ENCODE data around the gene DLG2. TPM values are rescaled to one million over a fixed set of nuclear protein-coding genes. Genes with fewer than 3 reads are reported as not detected.
"Not testable (repeated sequence)": the region's sequence is repeated elsewhere in the genome, so short reads cannot be mapped to it uniquely, and the experiment has no call there.

Gene DLG2
- total RNA-seq, 1 donor from 2014 or later = 2.1 TPM

DNA sequence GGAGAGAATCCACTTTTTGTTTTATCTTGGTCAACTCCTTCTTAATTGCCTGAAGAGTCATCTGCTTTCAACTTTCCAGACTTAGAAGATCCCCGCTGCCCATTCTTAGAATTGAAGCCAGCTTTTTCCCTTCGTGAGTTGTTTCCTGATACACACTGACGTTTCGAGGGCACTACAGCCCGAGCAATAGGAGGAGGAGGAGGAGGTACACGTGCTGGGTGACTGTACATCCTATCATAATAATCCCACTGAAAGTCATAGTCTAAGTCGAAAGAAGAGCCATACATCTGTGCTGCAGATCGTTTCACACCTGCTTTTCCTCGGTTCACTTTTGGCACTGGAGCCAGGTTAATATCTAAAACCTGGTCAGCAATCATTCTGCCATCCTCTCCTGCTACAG is 606.1 kb downstream of the DLG2 start:
- Mint-ChIP-seq H3K9me3 (peaks cover 11% of the 10 kb centered on the region), H3K4me3 (no peak overlapping the region), H3K27ac (no peak overlapping the region), H3K27me3 (ENCODE audit: insufficient read depth) (no peaks in the 10 kb centered on the region), H3K4me1 (ENCODE audit: low read depth) (no peaks in the 10 kb centered on the region), H3K36me3 (ENCODE audit: low read depth) (no peaks in the 10 kb centered on the region)
- intact Hi-C loops (cut with micrococcal nuclease) = no loop called here
- no peak for DNase-seq (ENCODE audit: low spot score)

GRCh38 chr11:84993386-84993785 is 633.8 kb downstream of the DLG2 start:
- Mint-ChIP-seq H3K4me1 (ENCODE audit: low read depth) (no peaks in the 10 kb centered on the region), H3K4me3 (no peak overlapping the region), H3K27ac (no peak overlapping the region), H3K9me3 (peaks cover 30% of the 10 kb centered on the region), H3K27me3 (ENCODE audit: insufficient read depth) (no peaks in the 10 kb centered on the region), H3K36me3 (ENCODE audit: low read depth) (no peaks in the 10 kb centered on the region)
- intact Hi-C loops (cut with micrococcal nuclease) = no loop called here
- DNase-seq (ENCODE audit: low spot score) = no peak

GRCh38 chr11:84990141-84990540 is 637.0 kb downstream of the DLG2 start:
- no peaks in the 10 kb centered on the region for H3K4me1 Mint-ChIP-seq (ENCODE audit: low read depth)
- no peaks in the 10 kb centered on the region for H3K27me3 Mint-ChIP-seq (ENCODE audit: insufficient read depth)
- intact Hi-C loops (cut with micrococcal nuclease) = no loop called here
- H3K9me3 Mint-ChIP-seq = peaks cover 26% of the 10 kb centered on the region
- no peak for DNase-seq (ENCODE audit: low spot score)
- no peak overlapping the region for H3K4me3 Mint-ChIP-seq
- H3K27ac Mint-ChIP-seq = no peak overlapping the region
- H3K36me3 Mint-ChIP-seq (ENCODE audit: low read depth) = no peaks in the 10 kb centered on the region

- H3K4me1 Mint-ChIP-seq (ENCODE audit: low read depth); DNase-seq (ENCODE audit: low spot score); intact Hi-C loops (cut with micrococcal nuclease); H3K27me3 Mint-ChIP-seq (ENCODE audit: insufficient read depth); H3K4me3 Mint-ChIP-seq; H3K36me3 Mint-ChIP-seq (ENCODE audit: low read depth); H3K27ac Mint-ChIP-seq: not testable (repeated sequence)
- H3K9me3 Mint-ChIP-seq = peaks cover 35% of the 10 kb centered on the region
These were observed 639.4 kb downstream of the DLG2 start for GRCh38 chr11:84987686-84988187.

GRCh38 chr11:84981301-84981700 is 645.8 kb downstream of the DLG2 start:
- H3K9me3 Mint-ChIP-seq = peaks cover 43% of the 10 kb centered on the region
- DNase-seq (ENCODE audit: low spot score) = no peak
- no peak overlapping the region for H3K4me3 Mint-ChIP-seq
- H3K27me3 Mint-ChIP-seq (ENCODE audit: insufficient read depth) = no peaks in the 10 kb centered on the region
- no peak overlapping the region for H3K27ac Mint-ChIP-seq
- no peaks in the 10 kb centered on the region for H3K36me3 Mint-ChIP-seq (ENCODE audit: low read depth)
- intact Hi-C loops (cut with micrococcal nuclease) = no loop called here
- H3K4me1 Mint-ChIP-seq (ENCODE audit: low read depth) = no peaks in the 10 kb centered on the region

DNA sequence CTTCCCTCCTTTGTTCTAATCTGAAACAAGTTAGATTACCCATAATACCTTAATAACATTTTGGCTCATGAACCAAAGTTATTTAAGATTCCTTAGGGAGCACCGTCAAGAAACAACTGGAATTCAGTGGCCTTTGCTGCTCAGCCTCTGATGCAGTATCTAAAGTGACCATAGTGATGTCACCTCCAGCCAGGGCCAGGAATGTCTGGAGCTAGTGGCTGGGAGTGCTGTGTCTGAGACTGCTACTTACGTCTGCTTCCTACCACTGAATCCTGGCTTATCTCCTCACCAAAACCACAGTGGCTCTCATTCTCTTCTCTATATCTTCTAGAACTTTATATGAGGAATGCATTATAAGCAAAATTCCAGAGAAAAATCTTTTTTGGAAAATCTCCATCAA is 658.0 kb downstream of the DLG2 start:
- H3K4me1 Mint-ChIP-seq (ENCODE audit: low read depth) = no peaks in the 10 kb centered on the region
- H3K27ac Mint-ChIP-seq = no peak overlapping the region
- H3K27me3 Mint-ChIP-seq (ENCODE audit: insufficient read depth) = no peaks in the 10 kb centered on the region
- no peak for DNase-seq (ENCODE audit: low spot score)
- intact Hi-C loops (cut with micrococcal nuclease) = no loop called here
- peaks cover 17% of the 10 kb centered on the region for H3K9me3 Mint-ChIP-seq
- H3K36me3 Mint-ChIP-seq (ENCODE audit: low read depth) = no peaks in the 10 kb centered on the region
- H3K4me3 Mint-ChIP-seq = no peak overlapping the region

DNA sequence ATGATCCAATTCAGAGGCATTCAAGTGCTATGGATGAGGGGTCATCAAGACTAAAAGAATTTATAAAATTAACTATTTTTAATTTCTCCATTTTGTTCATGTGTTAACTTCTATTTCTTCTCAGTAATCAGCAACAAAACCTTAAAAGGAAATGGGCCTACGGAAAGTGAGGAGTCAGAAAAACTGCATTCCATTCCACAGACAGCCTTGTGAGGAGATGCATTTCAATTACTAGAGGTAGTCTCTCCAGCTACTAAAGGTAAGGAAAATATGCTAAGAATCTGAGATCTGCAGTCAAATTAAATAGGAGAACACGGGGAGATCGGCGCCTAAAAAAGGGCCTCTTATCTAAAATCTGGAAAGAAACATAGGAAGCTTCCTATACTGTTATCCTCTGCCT is 661.7 kb downstream of the DLG2 start:
- peaks cover 21% of the 10 kb centered on the region for H3K9me3 Mint-ChIP-seq
- H3K36me3 Mint-ChIP-seq (ENCODE audit: low read depth) = no peaks in the 10 kb centered on the region
- no peaks in the 10 kb centered on the region for H3K4me1 Mint-ChIP-seq (ENCODE audit: low read depth)
- H3K27ac Mint-ChIP-seq = no peak overlapping the region
- intact Hi-C loops (cut with micrococcal nuclease) = no loop called here
- DNase-seq (ENCODE audit: low spot score) = no peak
- H3K4me3 Mint-ChIP-seq = no peak overlapping the region
- H3K27me3 Mint-ChIP-seq (ENCODE audit: insufficient read depth) = no peaks in the 10 kb centered on the region

GRCh38 chr11:84963240-84963639 is 663.9 kb downstream of the DLG2 start:
- H3K4me3 Mint-ChIP-seq = no peak overlapping the region
- no peaks in the 10 kb centered on the region for H3K27me3 Mint-ChIP-seq (ENCODE audit: insufficient read depth)
- H3K36me3 Mint-ChIP-seq (ENCODE audit: low read depth) = no peaks in the 10 kb centered on the region
- intact Hi-C loops (cut with micrococcal nuclease) = no loop called here
- no peaks in the 10 kb centered on the region for H3K4me1 Mint-ChIP-seq (ENCODE audit: low read depth)
- H3K27ac Mint-ChIP-seq = no peak overlapping the region
- DNase-seq (ENCODE audit: low spot score) = no peak
- peaks cover 10% of the 10 kb centered on the region for H3K9me3 Mint-ChIP-seq

DNA sequence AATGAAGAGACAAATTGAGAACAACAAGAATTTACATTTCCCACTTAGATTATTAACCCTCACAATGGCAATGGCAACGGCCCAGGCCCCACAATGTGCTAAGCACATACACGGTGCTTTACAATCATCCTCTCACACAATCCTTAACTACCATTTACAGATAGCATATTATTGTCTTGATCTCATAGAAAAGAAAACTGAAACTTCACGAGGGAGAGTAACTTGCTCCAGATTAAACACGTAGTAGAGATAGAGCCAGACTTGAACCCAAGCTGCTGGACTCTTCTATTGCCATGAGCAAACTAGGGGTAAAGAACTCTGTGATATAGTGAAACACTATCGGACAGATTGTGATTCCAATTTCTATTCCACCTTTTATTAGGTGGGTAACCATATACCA is 665.1 kb downstream of the DLG2 start:
- DNase-seq (ENCODE audit: low spot score) = no peak
- H3K27me3 Mint-ChIP-seq (ENCODE audit: insufficient read depth) = no peaks in the 10 kb centered on the region
- H3K9me3 Mint-ChIP-seq = peaks cover 10% of the 10 kb centered on the region
- no peak overlapping the region for H3K27ac Mint-ChIP-seq
- no peaks in the 10 kb centered on the region for H3K36me3 Mint-ChIP-seq (ENCODE audit: low read depth)
- H3K4me3 Mint-ChIP-seq = no peak overlapping the region
- no peaks in the 10 kb centered on the region for H3K4me1 Mint-ChIP-seq (ENCODE audit: low read depth)
- intact Hi-C loops (cut with micrococcal nuclease) = no loop called here

DNA sequence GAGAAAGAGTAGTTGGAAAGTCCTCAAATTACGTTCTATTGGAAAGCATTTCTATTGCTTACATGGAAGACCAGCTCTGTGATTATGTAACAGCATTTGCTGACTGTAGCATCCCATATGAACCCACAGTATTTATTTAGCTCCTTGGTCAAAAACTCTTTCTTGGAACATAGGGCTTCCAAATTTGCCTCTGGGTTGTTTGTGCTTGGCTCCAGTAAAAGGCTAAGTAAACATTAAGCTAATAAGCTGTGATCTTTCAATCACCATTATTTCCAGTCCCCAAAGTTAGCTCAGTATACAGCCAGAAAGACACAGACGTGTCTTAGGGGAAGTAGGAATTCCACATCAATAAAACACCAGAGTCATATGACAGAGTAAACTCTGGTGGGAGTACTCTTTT is 668.8 kb downstream of the DLG2 start:
- no peaks in the 10 kb centered on the region for H3K27me3 Mint-ChIP-seq (ENCODE audit: insufficient read depth)
- H3K36me3 Mint-ChIP-seq (ENCODE audit: low read depth) = no peaks in the 10 kb centered on the region
- H3K4me1 Mint-ChIP-seq (ENCODE audit: low read depth) = no peaks in the 10 kb centered on the region
- no peak overlapping the region for H3K27ac Mint-ChIP-seq
- no peak for DNase-seq (ENCODE audit: low spot score)
- H3K9me3 Mint-ChIP-seq = peaks cover 3% of the 10 kb centered on the region
- intact Hi-C loops (cut with micrococcal nuclease) = no loop called here
- H3K4me3 Mint-ChIP-seq = no peak overlapping the region

GRCh38 chr11:84950569-84951270 is 676.4 kb downstream of the DLG2 start:
- H3K4me1 Mint-ChIP-seq (ENCODE audit: low read depth) = no peaks in the 10 kb centered on the region
- no peak for DNase-seq (ENCODE audit: low spot score)
- no peak overlapping the region for H3K4me3 Mint-ChIP-seq
- H3K27me3 Mint-ChIP-seq (ENCODE audit: insufficient read depth) = no peaks in the 10 kb centered on the region
- no peak overlapping the region for H3K27ac Mint-ChIP-seq
- peaks cover 18% of the 10 kb centered on the region for H3K9me3 Mint-ChIP-seq
- intact Hi-C loops (cut with micrococcal nuclease) = no loop called here
- H3K36me3 Mint-ChIP-seq (ENCODE audit: low read depth) = no peaks in the 10 kb centered on the region

DNA sequence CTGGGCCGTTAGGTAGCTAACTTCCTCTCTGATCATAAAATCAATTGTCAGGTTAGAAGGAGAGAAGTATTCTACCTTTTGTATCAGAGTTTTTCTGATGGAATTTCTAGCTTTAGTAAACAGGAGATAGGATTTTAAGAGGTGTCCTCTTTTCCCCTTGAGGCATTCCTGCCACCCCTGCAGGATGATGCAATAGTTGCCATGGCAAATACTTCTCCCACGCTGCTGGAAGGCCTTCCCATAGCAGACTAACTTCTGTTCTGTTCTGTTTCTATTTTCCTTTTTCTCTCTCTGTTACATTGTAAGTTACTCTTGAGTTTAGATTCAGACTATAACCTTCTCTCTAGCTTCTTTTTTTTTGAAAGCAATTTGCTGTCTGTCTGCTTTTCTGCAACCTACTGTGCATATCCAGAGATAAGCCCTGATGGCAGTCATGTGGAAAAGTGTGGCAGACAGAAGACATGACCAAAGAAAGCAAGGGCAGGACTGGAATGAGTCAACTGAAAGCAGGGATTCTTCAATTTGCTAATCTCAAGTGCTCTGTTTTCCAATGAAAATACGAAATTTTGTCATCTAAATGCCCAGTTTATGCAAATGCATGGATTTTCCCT is 679.1 kb downstream of the DLG2 start:
- no peak for DNase-seq (ENCODE audit: low spot score)
- Mint-ChIP-seq H3K36me3 (ENCODE audit: low read depth) (no peaks in the 10 kb centered on the region), H3K27me3 (ENCODE audit: insufficient read depth) (no peaks in the 10 kb centered on the region), H3K4me3 (no peak overlapping the region), H3K27ac (no peak overlapping the region), H3K9me3 (peaks cover 21% of the 10 kb centered on the region), H3K4me1 (ENCODE audit: low read depth) (no peaks in the 10 kb centered on the region)
- intact Hi-C loops (cut with micrococcal nuclease) = no loop called here

DNA sequence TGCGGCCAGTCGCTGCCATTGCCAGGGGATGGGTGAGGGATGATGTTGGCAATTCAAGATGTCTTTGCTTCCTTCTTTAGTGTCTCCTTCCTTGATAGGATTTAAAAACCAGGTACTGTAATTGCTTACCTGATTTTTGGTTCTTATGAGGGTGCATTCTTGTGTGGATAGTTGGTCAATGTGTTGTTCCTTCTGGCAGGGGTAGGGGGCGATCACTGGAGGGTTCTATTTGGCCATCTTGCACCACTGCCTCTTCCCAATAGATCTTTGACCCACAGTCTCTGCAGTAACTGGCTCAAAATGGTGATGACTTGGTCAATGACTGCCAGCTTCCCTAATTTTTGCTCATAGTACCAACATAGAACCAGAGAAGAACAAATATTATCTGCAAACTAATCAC is 680.1 kb downstream of the DLG2 start:
- H3K4me1 Mint-ChIP-seq (ENCODE audit: low read depth) = no peaks in the 10 kb centered on the region
- peaks cover 21% of the 10 kb centered on the region for H3K9me3 Mint-ChIP-seq
- H3K27ac Mint-ChIP-seq = no peak overlapping the region
- no peaks in the 10 kb centered on the region for H3K36me3 Mint-ChIP-seq (ENCODE audit: low read depth)
- no peak overlapping the region for H3K4me3 Mint-ChIP-seq
- DNase-seq (ENCODE audit: low spot score) = no peak
- intact Hi-C loops (cut with micrococcal nuclease) = no loop called here
- H3K27me3 Mint-ChIP-seq (ENCODE audit: insufficient read depth) = no peaks in the 10 kb centered on the region
